ENCODE measurements around the gene GFAP.

GFAP gene

GRCh38 chr17:44912763-44913544 lies 2.3 kb downstream of the GFAP start:
- DNase-seq: no peak

- DNase-seq: peak; percentile 36
Measured at GRCh38 chr17:44911133-44912001, 3.9 kb downstream of the GFAP start.

- DNase-seq: no peak
Measured at GRCh38 chr17:44910231-44911106, 4.8 kb downstream of the GFAP start.

GRCh38 chr17:44909681-44910144 lies 5.6 kb downstream of the GFAP start:
- DNase-seq: no peak

- DNase-seq: no peak
Measured at GRCh38 chr17:44908761-44909326, 6.5 kb downstream of the GFAP start.

GRCh38 chr17:44907729-44908470 lies 7.4 kb downstream of the GFAP start:
- no peak for DNase-seq

GRCh38 chr17:44906763-44907728 lies 8.3 kb downstream of the GFAP start:
- DNase-seq: no peak

- DNase-seq: no peak
Measured at GRCh38 chr17:44906010-44906646, 9.2 kb downstream of the GFAP start.

- DNase-seq: peak; percentile 55
Measured at GRCh38 chr17:44905006-44906000, 10.0 kb downstream of the GFAP start.

GRCh38 chr17:44904001-44904984 lies 11.0 kb downstream of the GFAP start:
- no peak for DNase-seq

GRCh38 chr17:44903012-44903685 lies 12.2 kb downstream of the GFAP start:
- no peak for DNase-seq

- DNase-seq: no peak
Measured at GRCh38 chr17:44902135-44902760, 13.1 kb downstream of the GFAP start.

- DNase-seq: no peak
Measured at GRCh38 chr17:44901411-44901921, 13.8 kb downstream of the GFAP start.

GRCh38 chr17:44900894-44901293 lies 14.4 kb downstream of the GFAP start:
- peak; percentile 47 for DNase-seq

GRCh38 chr17:44899074-44899782 lies 16.1 kb downstream of the GFAP start, which contains the start of gene EFTUD2:
Gene EFTUD2 (minus strand): TSS chr17:44899445. CDS start chr17:44894521, 4,924 bp downstream.
- DNase-seq: peak; percentile 45

Data from NCI-H524 treated with DMSO at 0.1 percent for 48 hours (cell line).